BLaER1 (cell line): Measurements from ENCODE around the gene DCHS2.
"Not testable (repeated sequence)": the region's sequence is repeated elsewhere in the genome, so short reads cannot be mapped to it uniquely, and the experiment has no call there.

Experiments used
- H3K27ac ChIP-seq: shearing (Covaris generic); formaldehyde crosslinking; 2 replicates; pipeline ENCODE4 v1.8.1; 2022
- H3K27me3 ChIP-seq: shearing (Covaris generic); formaldehyde crosslinking; 2 replicates; pipeline ENCODE4 v1.8.1; 2022
- H3K36me3 ChIP-seq: shearing (Covaris generic); formaldehyde crosslinking; 2 replicates; pipeline ENCODE4 v1.8.1; 2022
- H3K4me1 ChIP-seq: shearing (Covaris generic); formaldehyde crosslinking; 2 replicates; pipeline ENCODE4 v1.8.1; 2022
- H3K4me2 ChIP-seq: shearing (Covaris generic); formaldehyde crosslinking; 2 replicates; pipeline ENCODE4 v1.8.1; 2022
- H3K4me3 ChIP-seq: shearing (Covaris generic); formaldehyde crosslinking; 2 replicates; pipeline ENCODE4 v1.8.1; 2022
- H3K9ac ChIP-seq: shearing (Covaris generic); formaldehyde crosslinking; 2 replicates; pipeline ENCODE4 v1.8.1; 2022
- H3K9me3 ChIP-seq: shearing (Covaris generic); formaldehyde crosslinking; 2 replicates; pipeline ENCODE4 v1.8.1; 2022
- H4K20me1 ChIP-seq: shearing (Covaris generic); formaldehyde crosslinking; 2 replicates; pipeline ENCODE4 v1.8.1; 2022
- Cebpa-rat ChIP-seq: shearing (Covaris generic); IDR thresholded peaks from 2 replicates; pipeline ENCODE4 v1.8.1; 2022

DCHS2 gene

DNA sequence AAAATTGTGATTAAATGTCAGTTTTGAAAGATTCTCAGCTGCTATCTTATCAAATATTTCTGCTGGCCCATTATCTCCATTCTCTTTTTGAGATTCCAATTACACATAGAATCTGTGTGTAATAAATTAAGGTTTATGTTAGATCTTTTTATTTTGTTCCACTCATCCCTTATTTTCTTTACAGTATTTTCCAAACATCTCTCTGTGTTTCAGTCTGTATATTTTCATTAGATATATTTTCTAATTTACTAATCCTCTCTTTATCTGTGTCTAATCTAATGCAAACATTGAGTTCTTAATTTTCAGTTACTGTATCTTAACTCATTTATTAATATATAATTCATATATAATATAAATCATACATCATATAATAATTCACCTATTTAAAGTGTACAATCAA is 268.7 kb downstream of the DCHS2 start:
- Histone ChIP-seq H3K36me3 (no peaks in the 10 kb centered on the region), H3K27me3 (no peaks in the 10 kb centered on the region), H3K4me1 (no peaks in the 10 kb centered on the region), H3K9me3 (peaks cover 24% of the 10 kb centered on the region), H4K20me1 (no peaks in the 10 kb centered on the region), H3K9ac (no peak overlapping the region), H3K4me2 (no peak overlapping the region), H3K4me3 (no peak overlapping the region), H3K27ac (no peak overlapping the region)
- no peak for TF ChIP-seq Cebpa-rat

DNA sequence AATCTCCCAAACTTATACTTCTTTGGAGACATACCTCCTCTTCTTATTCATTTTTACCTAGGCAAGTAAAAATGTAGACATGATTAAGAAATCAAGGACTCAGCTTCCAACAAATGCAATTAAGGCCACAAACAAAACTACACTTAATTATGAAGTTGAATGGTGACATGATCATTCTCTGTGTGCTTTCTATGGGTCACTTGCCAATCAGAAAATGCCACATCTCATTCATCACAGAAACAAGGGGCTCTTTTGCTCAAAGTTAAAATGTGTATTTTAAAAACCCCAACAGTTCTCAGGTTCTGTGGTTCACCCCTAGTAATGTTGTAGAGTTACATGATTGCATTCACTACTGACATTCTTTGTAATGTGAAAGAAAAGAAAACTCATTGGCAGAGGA is 273.5 kb downstream of the DCHS2 start:
- no peak overlapping the region for H3K27ac ChIP-seq
- no peaks in the 10 kb centered on the region for H3K4me1 ChIP-seq
- H3K9me3 ChIP-seq = peaks cover 11% of the 10 kb centered on the region
- no peaks in the 10 kb centered on the region for H4K20me1 ChIP-seq
- H3K9ac ChIP-seq = no peak overlapping the region
- no peaks in the 10 kb centered on the region for H3K36me3 ChIP-seq
- no peak overlapping the region for H3K4me2 ChIP-seq
- no peak for TF ChIP-seq Cebpa-rat
- no peaks in the 10 kb centered on the region for H3K27me3 ChIP-seq
- H3K4me3 ChIP-seq = no peak overlapping the region

DNA sequence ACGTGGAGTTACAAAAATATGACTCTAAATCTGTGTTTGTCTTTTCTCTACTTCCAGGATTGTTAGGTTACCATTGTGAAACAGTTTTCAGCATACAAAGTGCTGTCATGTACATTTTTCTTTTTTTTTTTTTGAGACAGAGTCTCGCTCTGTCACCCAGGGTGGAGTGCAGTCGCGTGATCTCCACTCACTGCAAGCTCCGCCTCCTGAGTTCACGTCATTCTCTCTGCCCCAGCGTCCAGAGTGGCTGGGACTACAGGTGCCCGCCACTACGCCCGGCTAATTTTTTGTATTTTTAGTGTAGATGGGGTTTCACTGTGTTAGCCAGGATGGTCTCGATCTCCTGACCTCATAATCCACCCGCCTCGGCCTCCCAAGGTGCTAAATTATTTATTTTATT is 274.2 kb downstream of the DCHS2 start:
- H3K27ac ChIP-seq, H3K4me2 ChIP-seq, H3K9me3 ChIP-seq, H3K36me3 ChIP-seq, H4K20me1 ChIP-seq, H3K9ac ChIP-seq, H3K4me1 ChIP-seq, H3K27me3 ChIP-seq, H3K4me3 ChIP-seq: not testable (repeated sequence)

DNA sequence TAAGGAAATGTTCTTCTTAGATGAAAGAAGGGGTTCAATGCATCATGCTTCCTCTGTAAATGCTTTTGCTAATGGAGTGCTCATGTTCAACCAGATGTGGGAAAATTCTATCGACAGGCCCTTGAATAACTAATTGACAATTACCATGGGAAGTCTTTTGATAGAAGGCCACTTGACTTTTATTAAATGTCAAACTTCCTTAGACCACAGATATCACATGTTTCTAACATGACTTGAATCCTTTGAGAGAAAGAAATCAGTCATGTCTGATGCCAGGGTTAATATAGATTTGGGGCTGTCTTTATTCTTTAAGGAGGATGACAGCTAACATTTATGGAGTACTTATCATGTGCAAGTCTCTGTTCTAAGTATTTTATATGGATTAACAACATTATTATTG is 280.1 kb downstream of the DCHS2 start:
- no peaks in the 10 kb centered on the region for H3K9me3 ChIP-seq
- H3K4me3 ChIP-seq = no peak overlapping the region
- H3K4me1 ChIP-seq = no peaks in the 10 kb centered on the region
- no peaks in the 10 kb centered on the region for H4K20me1 ChIP-seq
- no peak overlapping the region for H3K4me2 ChIP-seq
- no peak overlapping the region for H3K9ac ChIP-seq
- H3K27ac ChIP-seq = no peak overlapping the region
- H3K27me3 ChIP-seq = no peaks in the 10 kb centered on the region
- H3K36me3 ChIP-seq = no peaks in the 10 kb centered on the region
- TF ChIP-seq Cebpa-rat = no peak

DNA sequence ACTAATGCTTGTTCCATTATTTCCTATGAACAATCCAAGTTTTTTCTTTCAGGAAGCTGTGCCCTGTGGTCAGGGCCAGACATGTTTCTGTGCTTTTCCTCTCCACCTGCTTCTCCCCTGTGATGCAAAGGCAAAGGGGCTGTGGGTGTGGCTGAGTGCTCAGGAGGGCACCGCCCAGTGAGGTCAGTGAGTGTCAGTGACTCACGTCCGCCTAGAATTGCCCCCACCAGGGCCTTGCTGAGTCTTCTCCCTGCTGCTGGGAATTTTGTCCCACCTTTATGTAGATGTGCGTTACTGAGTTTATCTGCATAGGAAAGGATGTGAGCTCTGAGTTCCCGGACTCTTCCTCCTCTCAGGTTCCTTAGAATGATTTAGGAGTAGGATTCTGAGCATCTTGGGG is 283.2 kb downstream of the DCHS2 start:
- Histone ChIP-seq H4K20me1 (no peaks in the 10 kb centered on the region), H3K4me1 (peaks cover 18% of the 10 kb centered on the region), H3K36me3 (no peaks in the 10 kb centered on the region), H3K27ac (no peak overlapping the region), H3K4me2 (no peak overlapping the region), H3K9ac (no peak overlapping the region), H3K4me3 (no peak overlapping the region), H3K27me3 (no peaks in the 10 kb centered on the region), H3K9me3 (no peaks in the 10 kb centered on the region)
- no peak for TF ChIP-seq Cebpa-rat

DNA sequence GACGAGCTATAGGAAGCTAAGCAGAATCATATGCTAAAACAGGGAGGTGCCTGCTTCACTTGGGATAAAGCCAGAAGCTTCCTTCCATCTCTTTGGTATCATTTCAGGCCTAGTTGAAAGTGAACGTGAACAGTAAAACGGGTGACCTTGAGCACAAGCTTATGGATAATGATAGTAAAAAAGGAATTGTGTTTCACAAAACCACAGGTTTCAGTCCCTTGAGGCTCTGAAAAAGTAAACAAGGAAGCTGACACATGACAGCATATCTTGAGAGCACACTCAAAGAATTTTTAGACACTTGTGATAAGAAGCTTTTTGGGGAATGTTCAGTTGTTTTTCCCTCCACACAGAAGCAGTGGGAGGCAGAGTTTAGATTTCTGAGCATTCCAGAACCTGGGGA is 286.1 kb downstream of the DCHS2 start:
- Histone ChIP-seq H3K4me2 (peak overlapping the region; percentile 48), H4K20me1 (no peaks in the 10 kb centered on the region), H3K4me1 (peaks cover 18% of the 10 kb centered on the region), H3K9me3 (no peaks in the 10 kb centered on the region), H3K27me3 (no peaks in the 10 kb centered on the region), H3K27ac (peak overlapping the region; percentile 31; the same call in 1 of the 2 replicates), H3K9ac (no peak overlapping the region), H3K36me3 (no peaks in the 10 kb centered on the region), H3K4me3 (no peak overlapping the region)
- TF ChIP-seq Cebpa-rat = no peak

DNA sequence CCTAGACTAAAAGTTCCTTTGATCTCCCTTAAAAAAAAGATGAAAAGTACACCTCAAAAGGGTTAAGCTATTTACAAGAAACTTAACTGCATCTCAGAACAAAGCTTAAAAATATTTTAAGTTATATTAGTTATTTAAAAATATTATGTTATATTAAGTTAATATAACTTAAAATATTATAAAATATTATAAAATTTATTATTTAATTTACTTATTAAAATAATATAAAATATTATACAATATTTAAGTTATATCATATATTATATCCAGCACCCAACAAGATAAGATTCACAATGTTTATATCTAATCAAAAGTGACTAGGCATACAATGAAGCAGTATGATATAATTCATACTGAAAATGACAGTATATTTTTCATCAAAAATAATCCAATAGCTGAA is 296.9 kb downstream of the DCHS2 start:
- 0 out of 2 replicates have a peak, but pooled peaks cover 6% of the 10 kb centered on the region for H3K9me3 ChIP-seq
- H3K27me3 ChIP-seq = no peaks in the 10 kb centered on the region
- H3K4me3 ChIP-seq = no peak overlapping the region
- H3K9ac ChIP-seq = no peak overlapping the region
- no peak overlapping the region for H3K4me2 ChIP-seq
- no peaks in the 10 kb centered on the region for H3K4me1 ChIP-seq
- H4K20me1 ChIP-seq = no peaks in the 10 kb centered on the region
- TF ChIP-seq Cebpa-rat = no peak
- no peaks in the 10 kb centered on the region for H3K36me3 ChIP-seq
- no peak overlapping the region for H3K27ac ChIP-seq

DNA sequence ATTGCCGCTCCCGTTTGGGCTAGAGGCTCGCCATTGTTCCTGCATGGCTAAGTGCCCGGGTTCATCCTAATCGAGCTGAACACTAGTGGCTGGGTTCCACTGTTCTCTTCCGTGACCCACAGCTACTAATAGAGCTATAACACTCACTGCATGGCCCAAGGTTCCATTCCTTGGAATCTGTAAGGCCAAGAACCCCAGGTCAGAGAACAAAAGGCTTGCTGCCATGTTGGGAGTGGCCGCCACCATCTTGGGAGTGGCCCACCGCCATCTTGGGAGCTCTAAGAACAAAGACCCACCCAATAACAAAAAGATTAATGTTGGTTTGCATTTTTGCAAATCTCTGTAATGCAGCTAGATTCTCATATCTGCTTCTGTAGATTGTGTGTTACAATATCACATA is 299.0 kb downstream of the DCHS2 start:
- no peak for TF ChIP-seq Cebpa-rat
- 0 out of 2 replicates have a peak, but pooled peaks cover 6% of the 10 kb centered on the region for H3K9me3 ChIP-seq
- H3K4me2 ChIP-seq = no peak overlapping the region
- H3K9ac ChIP-seq = no peak overlapping the region
- H3K4me3 ChIP-seq = no peak overlapping the region
- H4K20me1 ChIP-seq = no peaks in the 10 kb centered on the region
- no peaks in the 10 kb centered on the region for H3K27me3 ChIP-seq
- H3K27ac ChIP-seq = no peak overlapping the region
- no peaks in the 10 kb centered on the region for H3K36me3 ChIP-seq
- no peaks in the 10 kb centered on the region for H3K4me1 ChIP-seq

DNA sequence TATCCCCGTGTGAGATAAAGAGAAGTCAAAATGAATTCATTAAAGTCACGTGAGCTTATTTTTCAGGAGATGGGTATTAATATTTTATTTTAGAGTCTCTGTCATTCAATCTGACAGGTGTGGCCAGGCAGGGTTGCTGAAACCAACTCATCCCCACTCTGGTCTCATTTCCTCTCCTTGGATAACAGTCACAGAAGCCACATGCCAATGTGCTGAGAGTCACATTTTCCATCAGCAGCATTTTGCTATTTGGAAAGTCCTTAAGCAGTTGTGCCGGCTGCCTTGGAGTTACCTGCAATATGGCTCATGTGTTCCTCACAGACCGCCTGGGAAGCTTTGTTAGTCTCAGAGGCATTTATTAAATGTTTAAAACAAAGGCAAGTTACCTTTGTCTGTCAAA is 302.3 kb downstream of the DCHS2 start:
- H3K9ac ChIP-seq = no peak overlapping the region
- no peaks in the 10 kb centered on the region for H3K27me3 ChIP-seq
- H3K36me3 ChIP-seq = no peaks in the 10 kb centered on the region
- H3K4me2 ChIP-seq = no peak overlapping the region
- no peak overlapping the region for H3K4me3 ChIP-seq
- no peaks in the 10 kb centered on the region for H3K4me1 ChIP-seq
- TF ChIP-seq Cebpa-rat = no peak
- no peaks in the 10 kb centered on the region for H4K20me1 ChIP-seq
- no peak overlapping the region for H3K27ac ChIP-seq
- no peaks in the 10 kb centered on the region for H3K9me3 ChIP-seq

DNA sequence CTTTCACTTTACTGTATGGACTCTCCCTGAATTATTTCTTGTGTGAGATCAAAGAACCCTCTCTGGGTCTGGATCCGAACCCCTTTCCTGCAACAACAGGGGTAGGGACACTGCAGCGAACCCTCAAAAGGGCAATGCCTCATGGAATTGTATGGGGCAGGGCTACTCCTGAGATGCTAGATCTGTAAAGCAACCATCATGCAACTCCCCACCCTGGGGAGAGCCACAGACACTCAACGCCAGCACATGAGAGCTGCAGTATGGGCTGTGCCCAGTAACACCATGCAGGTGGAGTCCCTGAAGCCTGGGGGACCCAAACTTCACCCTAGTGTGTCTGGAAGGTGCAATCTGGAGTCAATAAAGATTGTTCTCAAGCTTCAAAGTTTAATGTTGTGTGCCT is 304.7 kb downstream of the DCHS2 start:
- Histone ChIP-seq H3K27me3 (no peaks in the 10 kb centered on the region), H3K4me3 (no peak overlapping the region), H3K36me3 (no peaks in the 10 kb centered on the region), H3K4me2 (no peak overlapping the region), H3K9me3 (no peaks in the 10 kb centered on the region), H4K20me1 (no peaks in the 10 kb centered on the region), H3K9ac (no peak overlapping the region), H3K27ac (no peak overlapping the region), H3K4me1 (no peaks in the 10 kb centered on the region)
- TF ChIP-seq Cebpa-rat = no peak

DNA sequence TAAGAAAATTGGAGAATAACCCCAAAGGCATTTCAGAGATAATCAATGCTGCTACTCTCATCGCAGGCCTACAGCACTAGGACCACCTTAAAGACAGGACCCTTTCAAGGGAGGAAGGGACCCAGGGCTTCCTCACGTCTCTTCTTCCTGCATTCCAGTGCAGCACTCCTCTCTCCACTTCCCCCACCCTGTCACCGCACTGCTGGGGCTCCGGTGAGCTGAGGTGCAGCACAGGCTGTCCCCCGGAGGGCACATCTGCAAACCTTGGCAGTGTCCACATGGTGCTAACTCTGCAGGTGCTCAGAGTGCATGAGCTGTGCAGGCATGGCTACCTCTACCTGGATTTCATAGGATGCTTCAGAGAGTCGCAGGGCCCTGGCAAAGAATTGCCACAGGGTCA is 305.6 kb downstream of the DCHS2 start:
- Histone ChIP-seq H4K20me1 (no peaks in the 10 kb centered on the region), H3K36me3 (no peaks in the 10 kb centered on the region), H3K4me2 (no peak overlapping the region), H3K4me3 (no peak overlapping the region), H3K9ac (no peak overlapping the region), H3K4me1 (no peaks in the 10 kb centered on the region), H3K27me3 (no peaks in the 10 kb centered on the region), H3K27ac (no peak overlapping the region), H3K9me3 (no peaks in the 10 kb centered on the region)
- TF ChIP-seq Cebpa-rat = no peak
